ENCODE data around the gene ANKS1A.

ANKS1A gene

GRCh38 chr6:34887753-34888513, 1.1 kb upstream of the ANKS1A start, which contains the start of gene TAF11 (continued):
- TF ChIP-seq ZNF514 (tag by site-specific recombination; IDR thresholded peaks at IDR 0.05): no peak
- no peak for TF ChIP-seq BCL11B (tag by site-specific recombination; IDR thresholded peaks at IDR 0.05; ENCODE audit: low read depth)
- TF ChIP-seq ZNF777 (tag by site-specific recombination; IDR thresholded peaks at IDR 0.05; ENCODE audit: borderline replicate concordance): peak; percentile 33; the same call in 1 of the 2 replicates
- TF ChIP-seq ZNF221 (tag by site-specific recombination; IDR thresholded peaks at IDR 0.05; ENCODE audit: borderline replicate concordance): no peak
- TF ChIP-seq ZNF274 (IDR thresholded peaks at IDR 0.05; ENCODE audit: low read length): no peak
- no peak for TF ChIP-seq ZNF274 (tag by site-specific recombination; IDR thresholded peaks at IDR 0.05; ENCODE audit: borderline replicate concordance)
- TF ChIP-seq ZBTB17 (tag by site-specific recombination; IDR thresholded peaks at IDR 0.05): peak; percentile 100
- TF ChIP-seq ZNF513 (tag by site-specific recombination; IDR thresholded peaks at IDR 0.05): no peak
- TF ChIP-seq ZFP37 (tag by site-specific recombination; IDR thresholded peaks at IDR 0.05): peak; percentile 37; the same call in 1 of the 2 replicates
- no peak for TF ChIP-seq ZNF830 (tag by site-specific recombination; IDR thresholded peaks at IDR 0.05; ENCODE audit: low read depth)
- TF ChIP-seq ZNF629 (tag by site-specific recombination; IDR thresholded peaks at IDR 0.05): peak; percentile 95
- TF ChIP-seq ZNF121 (tag by site-specific recombination; IDR thresholded peaks at IDR 0.05): no peak
- TF ChIP-seq ZNF585B (tag by site-specific recombination; IDR thresholded peaks at IDR 0.05): no peak
- TF ChIP-seq ZNF398 (tag by site-specific recombination; IDR thresholded peaks at IDR 0.05): no peak
- no peak for TF ChIP-seq ZNF677 (tag by site-specific recombination; IDR thresholded peaks at IDR 0.05)
- TF ChIP-seq ZNF580 (tag by site-specific recombination; IDR thresholded peaks at IDR 0.05): peak; percentile 98
- no peak for TF ChIP-seq ZNF362 (tag by site-specific recombination; IDR thresholded peaks at IDR 0.05)
- TF ChIP-seq GLI2 (tag by site-specific recombination; IDR thresholded peaks at IDR 0.05; ENCODE audit: borderline replicate concordance, low read depth): no peak
- 0 out of 2 replicates have a peak, but pooled peaks have one; percentile 52 for TF ChIP-seq SP3 (tag by site-specific recombination; IDR thresholded peaks at IDR 0.05)
- TF ChIP-seq ZNF558 (tag by site-specific recombination; IDR thresholded peaks at IDR 0.05): no peak
- TF ChIP-seq ZBTB11 (tag by site-specific recombination; conservative IDR thresholded peaks at IDR 0.05; ENCODE audit: low read depth): peak; percentile 78
- TF ChIP-seq PRDM6 (tag by site-specific recombination; IDR thresholded peaks at IDR 0.05): no peak
- peak; percentile 84 for TF ChIP-seq SP7 (tag by site-specific recombination; IDR thresholded peaks at IDR 0.05)
- TF ChIP-seq MEIS1 (CRISPR knock-in tag; IDR thresholded peaks at IDR 0.05; ENCODE audit: borderline replicate concordance): no peak
- peak; percentile 77 for TF ChIP-seq BCL11A (tag by site-specific recombination; IDR thresholded peaks at IDR 0.05; ENCODE audit: low read depth)
- no peak for TF ChIP-seq ZNF23 (tag by site-specific recombination; IDR thresholded peaks at IDR 0.05; ENCODE audit: borderline replicate concordance)
- no peak for TF ChIP-seq ZFP3 (tag by site-specific recombination; IDR thresholded peaks at IDR 0.05; ENCODE audit: low read depth)
- no peak for TF ChIP-seq ZNF302 (tag by site-specific recombination; IDR thresholded peaks at IDR 0.05; ENCODE audit: low read depth)
- TF ChIP-seq ZIC2 (tag by site-specific recombination; IDR thresholded peaks at IDR 0.05): no peak

All from HEK293 (cell line).